ENCODE data around the gene TMEM19. TPM values are rescaled to one million over a fixed set of nuclear protein-coding genes. Genes with fewer than 3 reads are reported as not detected.

The TMEM19 gene
- polyA plus RNA-seq, 1 of the 3 experiments (the other 2 are of a cell fraction): 12.6 TPM

DNA sequence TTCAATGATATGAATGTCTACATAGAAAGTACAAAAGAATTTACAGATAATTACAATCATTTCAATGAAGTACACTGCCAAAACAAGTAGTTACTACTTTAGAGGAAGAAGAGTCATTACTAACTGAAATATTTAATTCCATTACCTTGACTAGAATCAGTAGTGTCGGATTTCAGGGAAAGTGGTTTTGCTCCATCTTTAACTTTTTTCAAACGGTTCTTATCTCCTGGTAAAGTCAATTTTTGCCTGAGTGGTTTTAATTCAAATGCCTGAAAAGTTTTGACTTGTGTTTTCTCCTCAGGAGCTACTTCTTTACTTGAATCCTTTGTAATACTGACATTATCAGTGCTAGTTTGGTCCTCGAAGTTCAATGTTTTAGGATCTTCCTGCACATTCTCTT is 29.1 kb upstream of the TMEM19 start (continued):
- TF ChIP-seq TAF1 (IDR thresholded peaks at IDR 0.05; ENCODE audit: borderline replicate concordance, low read depth, low read length) (no peak), SMC3 (IDR thresholded peaks at IDR 0.05; ENCODE audit: low read depth, low read length) (no peak), JUND (IDR thresholded peaks at IDR 0.05) (no peak), RCOR1 (IDR thresholded peaks at IDR 0.05; ENCODE audit: low read length) (no peak)
- TF ChIP-seq, protein P1, sequence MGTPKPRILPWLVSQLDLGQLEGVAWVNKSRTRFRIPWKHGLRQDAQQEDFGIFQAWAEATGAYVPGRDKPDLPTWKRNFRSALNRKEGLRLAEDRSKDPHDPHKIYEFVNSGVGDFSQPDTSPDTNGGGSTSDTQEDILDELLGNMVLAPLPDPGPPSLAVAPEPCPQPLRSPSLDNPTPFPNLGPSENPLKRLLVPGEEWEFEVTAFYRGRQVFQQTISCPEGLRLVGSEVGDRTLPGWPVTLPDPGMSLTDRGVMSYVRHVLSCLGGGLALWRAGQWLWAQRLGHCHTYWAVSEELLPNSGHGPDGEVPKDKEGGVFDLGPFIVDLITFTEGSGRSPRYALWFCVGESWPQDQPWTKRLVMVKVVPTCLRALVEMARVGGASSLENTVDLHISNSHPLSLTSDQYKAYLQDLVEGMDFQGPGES (IDR thresholded peaks at IDR 0.05; ENCODE audit: low read depth, low read length): no peak

DNA sequence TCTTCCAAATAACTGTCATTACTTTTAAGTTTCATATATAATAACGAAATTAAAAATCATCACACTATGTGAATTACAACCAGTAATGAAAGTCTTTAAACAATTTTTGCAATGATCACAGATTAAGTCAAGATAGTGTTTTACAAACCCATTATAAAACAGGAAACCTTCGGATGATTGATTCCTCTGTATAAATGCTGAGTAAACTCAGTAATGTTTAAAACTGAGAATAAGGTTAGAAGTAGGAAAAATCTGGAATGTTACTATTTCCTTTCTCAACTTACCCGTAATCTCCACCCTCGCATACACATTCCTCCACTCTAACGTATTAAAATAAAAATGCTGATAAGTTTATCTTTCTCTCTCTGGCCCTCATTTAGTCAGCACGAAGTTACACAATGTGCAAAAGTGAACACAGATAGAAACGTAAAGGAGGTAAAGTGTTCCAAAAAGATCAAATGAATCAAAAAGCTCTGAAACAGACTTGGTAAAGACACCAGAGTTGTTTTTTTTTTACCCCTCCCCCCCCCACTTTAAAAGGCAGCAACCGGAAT is 23.8 kb upstream of the TMEM19 start:
- no peak for DNase-seq
- POLR2A ChIA-PET: interaction anchor here (2.9 kb wide), 1 partner anchor 23 kb away, joined by 38 read pairs; the partner anchor contains the start of gene TMEM19
- CTCF ChIA-PET: interaction anchor here (1.0 to 2.8 kb wide), 4 partner anchors 13 to 248 kb away, joined by 3 to 18 read pairs (median 6); partner anchors contain the start of gene TMEM19

DNA sequence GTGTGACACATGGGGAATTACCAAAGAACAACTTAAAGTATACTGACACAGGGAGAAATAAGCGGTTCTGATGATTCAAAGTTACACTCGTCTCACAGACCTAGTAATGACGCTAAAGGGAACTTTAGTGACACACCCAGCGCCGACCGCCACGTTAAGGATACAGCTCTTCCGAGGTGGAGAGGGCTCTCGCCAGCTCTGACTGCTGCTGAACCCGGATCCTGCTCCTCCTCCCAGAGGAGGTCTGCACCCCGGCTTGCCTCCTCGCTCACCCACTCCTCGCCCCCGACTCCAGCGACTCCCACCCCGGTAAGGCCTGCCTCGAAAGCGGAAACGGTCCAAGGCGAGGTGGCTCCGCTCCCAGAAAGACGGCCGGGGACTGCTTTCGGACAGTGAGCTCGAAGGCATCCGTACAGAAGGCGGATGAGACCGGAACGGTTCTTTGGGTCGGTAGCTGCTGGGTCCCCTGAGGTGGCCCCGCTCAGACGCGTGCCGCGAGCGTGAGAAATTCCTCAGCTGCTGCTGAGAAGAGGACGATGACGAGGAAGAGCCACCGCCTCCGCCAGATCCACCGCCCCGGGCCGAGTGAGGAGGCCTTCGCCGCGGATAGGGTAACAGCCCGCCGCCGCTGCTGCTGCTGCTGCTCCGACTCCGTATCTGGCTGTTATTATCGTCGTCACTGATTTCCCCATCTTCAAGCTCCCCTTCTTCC is 22.9 kb upstream of the TMEM19 start:
- Histone ChIP-seq H3K9ac (peak overlapping the region; percentile 88), H3K4me3 (ENCODE audit: low read depth in 2 of 2, low read length in 1 of 2) (peak overlapping the region; percentile 85 to 98), H3K27ac (ENCODE audit: low read depth in 2 of 2, low read length in 1 of 2) (peak overlapping the region; percentile 88 to 89), H3K4me2 (peak overlapping the region; percentile 76), H3K36me3 (replicated peaks in 1 of 2; ENCODE audit: control insufficient read depth in 1 of 2, insufficient read depth in 2 of 2, low read length in 1 of 2) (peaks cover 21 to 32% of the 10 kb centered on the region in 2 experiments), H3K9me3 (no peaks in the 10 kb centered on the region), H3K27me3 (ENCODE audit: insufficient read depth) (no peaks in the 10 kb centered on the region), H3K79me2 (ENCODE audit: insufficient read depth) (peaks cover 75% of the 10 kb centered on the region), H3F3A (replicated peaks; ENCODE audit: insufficient read depth) (peaks cover 10% of the 10 kb centered on the region), H3K9me2 (no peaks in the 10 kb centered on the region), H3K4me1 (ENCODE audit: control insufficient read depth in 1 of 2, insufficient read depth in 2 of 2, low read depth in 1 of 2, low read length in 1 of 2) (peaks cover 5 to 12% of the 10 kb centered on the region in 2 experiments; a peak in 3 of 4 replicates), H2AFZ (ENCODE audit: low read depth) (no peak overlapping the region; the same call in 1 of the 2 replicates), H4K20me1 (ENCODE audit: insufficient read depth) (peaks cover 30% of the 10 kb centered on the region)
- TF ChIP-seq GABPA (IDR thresholded peaks at IDR 0.05; ENCODE audit: low read depth) (peak; percentile 27; the same call in 1 of the 2 replicates), SIN3A (IDR thresholded peaks at IDR 0.05; ENCODE audit: borderline replicate concordance, low read depth, low read length) (peak; percentile 65; the same call in 1 of the 2 replicates)
- TF ChIP-seq, protein P2, sequence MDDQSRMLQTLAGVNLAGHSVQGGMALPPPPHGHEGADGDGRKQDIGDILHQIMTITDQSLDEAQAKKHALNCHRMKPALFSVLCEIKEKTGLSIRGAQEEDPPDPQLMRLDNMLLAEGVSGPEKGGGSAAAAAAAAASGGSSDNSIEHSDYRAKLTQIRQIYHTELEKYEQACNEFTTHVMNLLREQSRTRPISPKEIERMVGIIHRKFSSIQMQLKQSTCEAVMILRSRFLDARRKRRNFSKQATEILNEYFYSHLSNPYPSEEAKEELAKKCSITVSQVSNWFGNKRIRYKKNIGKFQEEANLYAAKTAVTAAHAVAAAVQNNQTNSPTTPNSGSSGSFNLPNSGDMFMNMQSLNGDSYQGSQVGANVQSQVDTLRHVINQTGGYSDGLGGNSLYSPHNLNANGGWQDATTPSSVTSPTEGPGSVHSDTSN (IDR thresholded peaks at IDR 0.05): no peak
- 1% methylated on average over 34 of the region's 53 CpGs for WGBS (ENCODE audit: low lambda C conversion rate)
- CTCF ChIA-PET: interaction anchor here (0.6 to 2.8 kb wide), 6 partner anchors 14 to 249 kb away, joined by 3 to 18 read pairs (median 4); partner anchors contain the start of gene TMEM19
- POLR2A ChIA-PET: interaction anchor here (0.5 to 2.9 kb wide), 6 partner anchors 12 to 469 kb away, joined by 3 to 38 read pairs (median 6); partner anchors contain the start of genes RAB21 and TMEM19
- DNase-seq: peak; percentile 56

More for the DNA sequence above, 23.8 kb upstream of the TMEM19 start:
- TF ChIP-seq FOXM1 (IDR thresholded peaks at IDR 0.05; ENCODE audit: low read depth) (no peak), GABPA (IDR thresholded peaks at IDR 0.05; ENCODE audit: low read depth) (no peak), RAD21 (IDR thresholded peaks at IDR 0.05; ENCODE audit: low read length) (no peak), FOXJ3 (CRISPR knock-in tag; IDR thresholded peaks at IDR 0.05) (no peak), ELF1 (IDR thresholded peaks at IDR 0.05) (no peak), JUND (IDR thresholded peaks at IDR 0.05) (no peak), RFX5 (IDR thresholded peaks at IDR 0.05; ENCODE audit: low read length) (no peak)
- H3K4me3 ChIP-seq (ENCODE audit: low read depth in 2 of 2, low read length in 1 of 2): peak overlapping the region; percentile 85 to 98
- H3F3A ChIP-seq (replicated peaks; ENCODE audit: insufficient read depth): peaks cover 10% of the 10 kb centered on the region
- peaks cover 30% of the 10 kb centered on the region for H4K20me1 ChIP-seq (ENCODE audit: insufficient read depth)
- peaks cover 22 to 42% of the 10 kb centered on the region in 2 experiments for H3K36me3 ChIP-seq (replicated peaks in 1 of 2; ENCODE audit: control insufficient read depth in 1 of 2, insufficient read depth in 2 of 2, low read length in 1 of 2)
- peaks cover 5 to 12% of the 10 kb centered on the region in 2 experiments; a peak in 3 of 4 replicates for H3K4me1 ChIP-seq (ENCODE audit: control insufficient read depth in 1 of 2, insufficient read depth in 2 of 2, low read depth in 1 of 2, low read length in 1 of 2)
- no peaks in the 10 kb centered on the region for H3K9me3 ChIP-seq
- 4% methylated on average over 8 of the region's 8 CpGs for WGBS (ENCODE audit: low lambda C conversion rate)
- peaks cover 84% of the 10 kb centered on the region for H3K79me2 ChIP-seq (ENCODE audit: insufficient read depth)
- H3K27me3 ChIP-seq (ENCODE audit: insufficient read depth): no peaks in the 10 kb centered on the region
- peak overlapping the region; percentile 36 to 88; a peak in 3 of 4 replicates for H3K27ac ChIP-seq (ENCODE audit: low read depth in 2 of 2, low read length in 1 of 2)
- H3K4me2 ChIP-seq: peak overlapping the region; percentile 76
- H2AFZ ChIP-seq (ENCODE audit: low read depth): no peak overlapping the region; the same call in 1 of the 2 replicates
- peak overlapping the region; percentile 88 for H3K9ac ChIP-seq
- H3K9me2 ChIP-seq: no peaks in the 10 kb centered on the region

Data from SK-N-SH (cell line).